Activated CD4-positive, alpha-beta T cell treated with anti-CD3 and anti-CD28 coated beads, Interleukin-2, amount 50 U/mL, for 48 hours (primary cell): ENCODE results near the gene HYLS1.
"Not testable (repeated sequence)": the region's sequence is repeated elsewhere in the genome, so short reads cannot be mapped to it uniquely, and the experiment has no call there.

Experiments used
- DNase-seq, 2 experiments: peaks; one replicate each; pipeline ENCODE4 v3.0.0-alpha.2; 2020

HYLS1 gene

GRCh38 chr11:125903711-125904659 lies 16.5 kb downstream of the HYLS1 start, which contains the start of gene DDX25:
Gene DDX25 (plus strand): TSS chr11:125904508. CDS start chr11:125904518, 10 bp downstream.
- DNase-seq = peak; percentile 6 to 8

GRCh38 chr11:125904678-125905077 lies 17.2 kb downstream of the HYLS1 start:
- DNase-seq = no peak

GRCh38 chr11:125910226-125910849 lies 22.9 kb downstream of the HYLS1 start:
- no peak for DNase-seq

DNA sequence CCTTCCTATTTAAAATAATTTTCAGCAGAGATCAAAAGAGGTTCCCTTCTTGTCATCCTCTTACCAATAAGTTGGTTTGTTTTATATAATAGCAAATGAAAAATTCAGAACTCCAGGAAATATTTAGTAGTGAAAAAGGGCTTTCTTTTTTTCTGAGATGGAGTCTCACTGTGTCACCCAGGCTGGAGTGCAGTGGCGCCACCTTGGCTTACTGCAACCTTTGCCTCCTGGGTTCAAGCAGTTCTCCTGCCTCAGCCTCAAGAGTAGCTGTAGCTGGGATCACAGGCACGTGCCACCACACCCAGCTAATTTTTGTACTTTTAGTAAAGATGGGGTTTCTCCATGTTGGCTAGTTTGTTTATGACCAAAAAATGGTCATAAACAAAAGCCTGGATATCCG lies 27.1 kb downstream of the HYLS1 start:
- not testable (repeated sequence) for DNase-seq

DNA sequence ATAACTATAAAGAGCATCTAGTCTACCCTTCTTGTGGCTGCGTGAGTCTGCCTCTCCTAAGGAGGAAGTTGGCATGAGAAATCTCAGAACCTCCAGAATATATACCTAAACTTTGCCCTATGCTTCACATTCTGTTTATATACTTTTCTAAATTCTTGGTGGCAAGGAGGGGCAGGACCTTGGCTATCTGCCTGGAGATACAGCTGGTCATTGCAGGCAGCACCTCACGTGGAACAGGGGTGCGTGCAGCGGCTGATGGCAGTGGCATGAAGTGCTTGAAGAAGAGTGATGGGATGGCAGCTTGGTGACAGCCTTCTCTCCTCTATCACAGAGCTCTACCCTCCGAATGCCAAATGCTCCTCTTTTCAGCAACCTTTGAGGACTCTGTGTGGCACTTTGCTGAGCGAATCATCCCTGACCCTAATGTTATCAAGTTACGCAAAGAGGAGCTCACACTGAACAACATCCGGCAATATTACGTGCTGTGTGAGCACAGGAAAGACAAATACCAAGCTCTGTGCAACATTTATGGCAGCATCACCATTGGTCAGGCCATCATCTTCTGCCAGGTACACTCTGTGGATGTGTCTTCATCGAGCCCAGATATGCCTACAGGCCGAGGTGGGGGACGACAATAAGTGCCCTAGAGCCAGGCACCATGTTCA lies 29.3 kb downstream of the HYLS1 start:
- no peak for DNase-seq

GRCh38 chr11:125918140-125918840 lies 30.8 kb downstream of the HYLS1 start:
- DNase-seq = no peak

DNA sequence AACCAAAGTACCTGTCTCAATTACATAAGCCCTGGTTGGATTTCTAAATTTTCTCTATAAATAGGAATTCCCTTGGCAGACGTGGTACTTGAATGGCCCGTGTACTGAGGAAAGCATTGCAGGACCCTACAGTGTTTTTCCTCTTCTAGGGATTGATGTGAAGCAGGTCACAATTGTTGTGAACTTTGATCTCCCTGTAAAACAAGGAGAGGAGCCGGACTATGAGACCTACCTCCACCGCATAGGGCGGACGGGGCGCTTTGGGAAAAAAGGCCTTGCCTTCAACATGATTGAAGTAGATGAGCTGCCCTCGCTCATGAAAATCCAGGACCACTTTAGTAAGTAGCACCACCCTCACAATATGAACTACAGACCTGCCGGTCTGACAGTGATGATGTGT lies 33.6 kb downstream of the HYLS1 start:
- DNase-seq = no peak

DNA sequence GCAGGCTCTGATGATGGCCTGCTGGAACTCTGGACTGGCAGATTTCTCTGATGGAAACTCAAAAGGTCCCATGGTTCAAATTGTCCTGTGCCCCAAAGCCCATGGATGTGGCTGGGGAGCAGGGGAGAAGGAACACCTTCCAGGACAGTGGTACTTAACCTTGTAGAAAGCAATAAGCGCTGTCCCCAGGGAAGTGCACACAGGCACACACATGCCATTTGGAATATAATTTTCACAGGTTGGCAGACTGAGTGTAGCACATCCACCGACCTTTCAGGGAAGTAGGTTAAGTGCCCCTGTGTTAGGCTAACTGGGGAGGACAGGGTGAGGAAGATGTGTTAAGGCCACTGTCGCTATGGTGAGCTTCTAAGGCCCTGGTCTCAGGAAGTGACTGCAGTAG lies 34.7 kb downstream of the HYLS1 start:
- no peak for DNase-seq

DNA sequence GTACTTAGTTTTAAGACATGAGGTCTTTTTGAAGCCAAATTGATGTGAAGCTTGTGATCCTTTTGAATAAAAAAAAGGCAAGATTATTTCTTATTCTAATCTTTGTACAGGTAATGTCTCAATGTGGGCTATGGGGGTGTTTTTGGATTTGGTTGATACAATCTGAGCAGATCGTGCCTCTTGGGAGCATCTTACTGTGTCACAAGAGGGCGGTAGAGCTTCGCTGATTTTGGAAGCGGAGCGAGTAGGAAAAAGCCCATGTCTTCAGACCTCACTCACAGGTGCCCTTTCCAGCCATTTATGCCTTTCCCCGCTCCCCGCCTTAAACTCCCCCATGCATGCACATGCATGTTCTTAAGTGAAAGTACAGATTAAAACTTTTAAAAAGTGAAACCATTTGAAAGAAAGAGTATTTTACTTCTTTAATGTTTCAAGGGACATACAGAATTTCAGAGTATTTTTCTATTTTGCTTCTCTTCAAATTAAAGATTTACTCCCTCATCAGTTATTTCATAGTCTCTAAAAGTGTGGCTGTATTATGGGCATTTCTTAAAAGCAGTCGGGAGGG lies 35.6 kb downstream of the HYLS1 start:
- DNase-seq = peak; percentile 46 to 68

- DNase-seq = no peak
Measured at GRCh38 chr11:125923633-125924032, 36.2 kb downstream of the HYLS1 start.

DNA sequence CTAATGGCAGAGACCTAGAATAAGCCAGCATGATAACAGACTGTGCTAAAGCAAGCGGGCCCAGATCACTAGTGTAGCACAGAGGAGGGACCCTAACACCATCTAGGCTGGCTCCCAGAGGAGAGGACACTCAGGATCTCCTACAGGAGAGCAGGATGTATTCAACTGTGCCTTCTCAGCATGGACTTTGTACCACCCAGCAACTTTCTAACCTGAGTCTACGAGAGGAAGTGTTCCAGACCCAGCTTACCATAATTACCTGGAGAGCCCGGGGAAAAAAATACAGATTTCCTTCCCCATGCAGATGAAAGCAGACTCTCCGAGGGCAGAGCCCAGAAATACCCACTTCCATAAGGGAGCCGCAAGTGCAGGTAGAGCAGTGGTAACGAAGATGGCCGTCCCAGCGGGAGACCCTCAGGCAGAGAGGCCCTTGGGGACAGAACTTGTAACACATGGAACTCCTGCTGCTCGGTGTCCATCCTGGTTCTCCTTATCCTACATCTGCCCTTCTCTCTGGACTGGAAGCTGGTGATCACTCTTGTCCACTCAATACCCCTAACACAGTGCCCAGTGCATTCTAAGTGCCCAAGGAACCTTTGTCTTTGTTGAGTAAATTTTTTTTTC lies 37.0 kb downstream of the HYLS1 start:
- no peak for DNase-seq

DNA sequence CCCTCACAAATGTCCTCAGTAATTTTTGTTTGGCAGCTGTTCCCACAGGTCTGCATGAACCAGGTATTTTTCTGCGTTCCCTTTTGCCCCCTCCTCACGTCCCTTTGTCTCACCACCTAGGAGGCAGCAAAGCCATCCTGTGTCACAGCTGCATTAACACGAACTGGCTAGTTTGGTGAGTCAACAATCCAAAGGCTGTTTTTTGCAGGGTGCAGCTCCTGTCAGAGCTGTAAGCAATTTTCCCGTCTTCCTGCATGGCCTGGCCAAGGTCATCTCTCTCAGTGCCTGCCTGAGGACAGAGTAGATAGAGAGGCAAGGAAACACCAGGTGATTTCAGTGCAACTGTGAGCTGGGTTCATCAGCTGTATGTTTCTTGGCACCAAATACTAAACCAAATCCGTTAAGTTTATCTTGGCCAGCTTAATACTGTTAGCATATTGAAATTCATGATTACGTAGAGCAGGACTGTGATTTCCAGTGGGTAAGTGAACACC lies 37.8 kb downstream of the HYLS1 start:
- no peak for DNase-seq

- no peak for DNase-seq
Measured at GRCh38 chr11:125925804-125926203, 38.3 kb downstream of the HYLS1 start.

DNA sequence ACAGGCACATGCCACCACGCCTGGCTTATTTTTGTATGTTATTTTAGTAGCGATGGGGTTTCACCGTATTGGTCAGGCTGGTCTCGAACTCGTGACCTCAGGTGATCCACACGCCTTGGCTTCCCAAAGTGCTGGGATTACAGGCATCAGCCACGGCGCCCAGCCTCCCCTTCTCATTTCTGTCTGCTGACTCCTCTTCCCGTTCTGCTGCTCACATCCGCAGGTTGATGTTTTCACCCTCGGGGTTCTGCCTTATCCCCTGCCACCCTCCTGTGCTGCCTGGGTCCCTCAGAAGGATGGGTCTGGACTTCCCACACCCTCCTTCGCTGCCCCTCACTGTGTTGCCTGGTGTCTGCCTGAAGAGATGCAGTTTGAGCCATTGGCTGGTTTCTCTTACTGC lies 39.2 kb downstream of the HYLS1 start:
- no peak for DNase-seq

- no peak for DNase-seq
Measured at GRCh38 chr11:125929445-125930075, 42.1 kb downstream of the HYLS1 start.

GRCh38 chr11:125930076-125930450 lies 42.6 kb downstream of the HYLS1 start:
- DNase-seq = no peak

GRCh38 chr11:125931116-125931515 lies 43.6 kb downstream of the HYLS1 start:
- DNase-seq = no peak

GRCh38 chr11:125931668-125932067 lies 44.2 kb downstream of the HYLS1 start:
- no peak for DNase-seq

GRCh38 chr11:125932301-125932700 lies 44.8 kb downstream of the HYLS1 start:
- DNase-seq = no peak

- DNase-seq = peak in 1 of 2 experiments; percentile 9
Measured at GRCh38 chr11:125933030-125933813, 45.8 kb downstream of the HYLS1 start.

DNA sequence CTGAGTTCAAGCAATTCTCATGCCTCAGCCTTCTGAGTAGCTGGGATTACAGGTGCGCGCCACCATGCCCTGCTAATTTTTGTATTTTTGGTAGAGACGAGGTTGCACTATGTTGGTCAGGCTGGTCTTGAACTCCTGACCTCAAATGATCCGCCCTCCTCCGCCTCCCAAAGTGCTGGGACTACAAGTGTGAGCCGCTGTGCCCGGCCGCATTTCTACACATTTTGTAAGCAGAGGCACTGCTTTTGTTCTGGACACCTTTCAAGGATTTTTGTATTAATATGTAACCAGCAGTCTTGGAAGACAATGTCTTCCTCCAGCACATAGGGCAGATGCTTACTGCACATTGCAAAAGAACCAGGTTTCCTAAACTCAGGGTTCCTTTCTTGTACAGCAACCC lies 47.0 kb downstream of the HYLS1 start:
- no peak for DNase-seq
